Measurements from ENCODE around the gene RSPO4.

- no peak for TF ChIP-seq CTCF (IDR thresholded peaks at IDR 0.05)
- TF ChIP-seq EP300 (IDR thresholded peaks at IDR 0.05), result no peak
- no peak for TF ChIP-seq POLR2A (IDR thresholded peaks at IDR 0.05)
Measured at GRCh38 chr20:945841-946240, 56.3 kb downstream of the RSPO4 start.

Measured in gastroesophageal sphincter (tissue), 3 donors.